SK-N-DZ (cell line): ENCODE measurements around the gene SETD6.

Experiments
- DNase-seq: peaks from one replicate; pipeline ENCODE4 v3.0.0-alpha.2; 2015; ENCODE audit warnings: low spot score

Gene SETD6

DNA sequence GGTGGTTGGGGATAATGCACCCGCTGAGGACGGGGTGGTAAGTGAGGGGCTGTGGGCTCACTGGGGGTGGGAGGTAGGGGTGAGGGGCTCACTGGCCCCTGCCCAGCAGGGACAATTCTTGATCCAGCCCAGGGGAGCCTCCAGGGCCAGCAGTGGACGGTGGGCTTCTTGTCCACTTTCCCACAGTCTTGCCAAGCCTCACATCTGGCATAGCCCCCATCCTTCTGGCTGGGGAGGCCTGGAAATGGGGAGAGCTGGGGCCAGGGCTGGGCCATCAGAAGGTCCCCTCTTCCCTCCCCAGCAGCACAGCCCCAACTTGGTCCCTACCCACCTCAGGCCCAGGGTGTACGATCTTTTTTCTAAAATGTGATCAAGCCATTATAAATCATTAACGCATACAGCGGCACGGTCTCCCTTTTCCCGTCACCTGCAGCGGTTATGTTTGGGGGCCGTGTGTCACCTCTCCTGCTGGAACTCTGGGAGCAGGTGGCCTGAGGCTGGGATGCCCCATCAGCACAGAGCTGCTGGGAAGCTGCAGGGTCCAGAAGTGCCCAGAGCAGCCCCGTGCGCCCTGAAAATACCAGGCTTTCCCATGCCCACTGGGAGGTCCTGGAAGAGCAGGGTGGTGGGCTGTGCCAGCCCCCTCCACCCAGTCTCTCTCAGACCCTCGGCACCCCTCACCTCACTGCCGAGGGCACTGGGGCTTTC is 7.2 kb upstream of the SETD6 start:
- no peak for DNase-seq

DNA sequence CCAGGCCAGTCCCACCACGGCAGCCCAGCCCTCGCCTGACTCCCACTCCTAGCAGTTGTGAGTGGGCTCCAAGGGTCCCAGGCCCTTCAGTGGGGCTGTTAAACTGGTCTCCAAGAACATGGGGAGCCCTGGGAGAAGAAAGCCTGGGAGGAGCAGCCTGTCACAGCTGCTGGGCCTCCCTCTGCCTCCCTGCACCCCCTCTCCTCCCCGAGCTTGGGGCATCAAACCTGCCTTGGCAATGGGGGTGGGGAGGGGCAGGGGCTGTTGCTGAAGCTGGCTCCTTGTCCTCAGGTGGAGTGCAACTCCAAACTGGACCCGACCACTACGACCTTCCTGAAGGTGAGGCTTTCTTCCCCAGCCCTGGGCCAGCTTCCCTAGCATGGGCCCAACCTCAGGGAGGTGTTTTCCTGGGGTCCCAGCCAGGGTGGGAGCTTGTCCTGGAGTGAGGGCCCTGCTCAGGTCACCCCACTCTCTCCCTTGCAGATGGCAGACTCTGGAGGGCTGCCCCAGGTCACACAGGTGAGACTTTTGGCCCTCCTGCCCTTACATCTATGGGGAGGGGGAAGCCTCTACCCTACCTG is 6.6 kb upstream of the SETD6 start:
- no peak for DNase-seq

DNA sequence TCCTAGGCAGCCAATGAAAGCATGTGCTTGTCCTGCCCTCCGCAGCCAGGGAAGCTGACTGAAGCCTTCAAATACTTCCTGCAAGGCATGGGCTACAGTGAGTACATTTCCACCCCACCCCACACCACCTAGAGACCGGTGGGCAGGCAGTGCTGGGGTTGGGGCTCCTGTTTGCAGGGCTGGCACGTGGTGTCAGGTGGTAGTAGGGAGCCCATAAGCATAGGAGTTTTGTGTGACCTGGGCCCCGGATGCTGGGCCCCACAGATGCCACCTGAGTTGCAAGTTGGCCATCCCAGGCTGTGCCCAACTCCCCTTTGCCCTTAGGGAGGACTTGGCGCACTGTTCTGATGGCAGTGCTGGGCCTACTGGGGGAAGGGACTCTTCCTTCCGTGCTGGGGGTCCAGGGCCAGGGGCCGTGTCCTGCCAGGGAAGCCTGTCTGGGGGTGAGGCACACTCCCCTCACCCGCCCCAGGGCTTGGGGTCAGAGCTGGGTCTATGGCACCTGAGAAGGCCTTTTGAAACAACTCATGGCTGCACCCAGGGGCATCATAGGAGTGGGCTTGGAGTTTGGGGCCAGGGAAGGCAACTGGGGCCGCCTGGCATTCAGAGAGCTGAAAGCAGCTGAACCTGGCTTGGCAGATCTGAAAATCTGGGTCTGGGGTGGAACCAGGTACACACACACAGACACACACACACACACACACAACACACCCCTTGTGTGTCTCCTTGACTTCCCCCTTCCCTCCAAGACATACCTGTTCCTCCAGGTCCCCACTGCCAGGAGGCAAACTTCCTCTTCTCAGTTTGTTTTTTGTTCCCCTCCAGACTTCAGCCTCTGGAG is 5.8 kb upstream of the SETD6 start:
- DNase-seq: no peak

DNA sequence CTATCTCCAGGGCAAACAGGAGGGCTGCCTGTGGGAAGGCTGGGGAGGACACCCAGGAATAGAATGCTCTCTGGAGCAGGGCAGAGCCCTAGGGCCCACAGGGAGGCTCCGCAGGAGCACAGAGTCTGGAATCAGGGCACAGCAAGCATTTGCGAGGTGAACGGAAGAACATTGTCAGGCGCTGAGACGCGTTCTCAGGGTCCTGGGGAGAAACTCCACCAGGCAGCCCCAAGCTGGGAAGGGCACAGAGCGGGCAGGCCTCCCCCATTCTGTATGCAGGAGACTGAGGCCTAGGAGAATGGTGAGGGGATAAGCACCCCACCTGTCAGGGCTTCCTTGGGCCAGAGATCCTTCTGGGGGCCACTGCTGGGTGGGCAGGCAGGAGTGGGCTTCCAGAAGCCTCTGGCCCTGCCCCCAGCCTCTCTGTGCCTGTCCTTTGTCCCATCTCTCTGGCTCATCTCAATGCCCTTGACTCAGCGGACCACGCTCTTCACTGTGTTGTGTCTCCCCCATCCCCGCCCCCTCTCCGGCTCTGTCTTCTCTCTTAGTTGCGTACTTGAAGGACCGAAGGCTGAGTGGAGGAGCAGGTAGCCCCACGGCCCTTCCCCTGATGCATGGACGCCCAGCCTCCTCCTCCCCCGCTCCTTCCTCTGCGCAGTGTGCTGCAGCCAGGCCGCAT is 5.1 kb upstream of the SETD6 start:
- no peak for DNase-seq

DNA sequence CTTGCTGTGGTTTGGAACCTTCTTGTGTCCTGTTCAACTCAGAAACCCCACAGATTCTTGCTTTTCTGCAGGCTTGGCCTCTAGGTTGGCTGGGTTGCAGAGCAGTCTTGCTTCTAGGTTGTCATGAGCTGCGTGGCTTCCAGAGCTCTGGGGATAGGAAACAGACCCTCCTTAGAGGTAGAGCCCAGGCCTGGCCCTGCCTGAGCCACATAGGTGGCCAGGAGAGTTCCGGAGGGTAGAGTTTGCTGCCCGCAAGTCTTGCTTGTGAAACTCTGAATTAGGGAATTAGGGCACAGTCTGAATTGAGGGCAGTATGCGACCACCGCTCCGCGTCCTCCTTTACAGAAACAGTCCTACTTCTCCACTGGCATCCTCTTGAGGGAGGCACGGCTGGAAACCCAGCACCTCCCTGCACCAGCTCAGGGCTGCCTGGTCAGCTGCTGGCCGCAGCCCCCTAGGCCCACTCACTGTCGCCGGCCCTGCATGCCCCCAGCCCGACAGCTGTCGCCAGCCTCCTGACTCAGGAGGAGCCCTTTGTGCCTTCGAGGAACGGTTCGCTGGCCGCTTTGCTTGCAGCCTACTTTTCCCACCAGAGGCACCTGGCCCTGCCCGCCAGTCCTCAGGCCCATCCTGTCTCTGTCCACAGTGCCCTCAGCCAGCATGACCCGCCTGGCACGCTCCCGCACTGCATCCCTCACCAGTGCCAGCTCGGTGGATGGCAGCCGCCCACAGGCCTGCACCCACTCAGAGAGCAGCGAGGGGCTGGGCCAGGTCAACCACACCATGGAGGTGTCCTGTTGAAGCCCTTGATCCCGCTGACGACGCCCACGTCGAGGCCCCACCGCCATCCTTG is 4.3 kb upstream of the SETD6 start:
- DNase-seq: no peak

DNA sequence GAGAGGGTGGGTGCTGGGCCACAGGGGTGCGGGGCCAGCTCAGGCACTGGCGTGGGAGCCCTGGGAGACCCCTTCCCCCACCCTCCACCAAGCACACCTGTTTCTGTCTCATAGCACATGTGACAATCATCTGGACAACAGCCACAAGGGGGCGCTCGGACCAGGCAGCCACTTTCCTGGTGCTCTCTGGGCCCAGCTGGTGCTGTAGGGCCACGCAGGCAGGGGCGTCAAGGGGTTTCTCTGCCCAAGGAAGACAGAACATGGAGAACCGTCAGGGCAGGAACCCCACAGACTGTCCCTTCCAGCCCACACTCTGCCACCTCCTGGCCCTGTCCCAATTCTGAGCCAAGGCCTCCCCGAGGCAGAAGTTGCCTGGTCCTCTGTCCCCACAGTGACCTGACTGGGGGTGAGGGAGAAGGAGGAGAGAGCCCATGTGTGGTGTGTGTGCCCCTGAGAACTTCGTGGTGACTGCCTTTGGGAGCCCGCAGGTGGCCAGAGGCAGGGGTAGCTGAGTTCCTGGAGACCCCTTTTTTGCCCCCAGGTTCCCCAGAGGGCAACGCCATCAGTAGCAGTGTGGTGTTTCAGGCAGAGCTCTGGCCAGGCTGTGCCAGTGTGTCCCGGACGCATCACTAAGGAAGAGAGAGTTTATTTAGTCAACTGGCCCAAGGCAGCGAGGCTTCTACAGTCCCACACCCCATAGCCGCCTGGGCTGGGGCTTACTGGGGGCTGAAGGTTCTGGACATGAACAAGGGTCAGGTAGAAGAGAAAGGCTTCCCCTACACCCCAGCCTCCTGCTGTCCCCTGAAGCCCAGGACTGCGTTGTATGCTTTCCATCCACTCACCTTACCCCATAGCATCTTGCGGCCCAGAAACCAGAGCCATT is 3.1 kb upstream of the SETD6 start:
- peak; percentile 72 for DNase-seq

DNA sequence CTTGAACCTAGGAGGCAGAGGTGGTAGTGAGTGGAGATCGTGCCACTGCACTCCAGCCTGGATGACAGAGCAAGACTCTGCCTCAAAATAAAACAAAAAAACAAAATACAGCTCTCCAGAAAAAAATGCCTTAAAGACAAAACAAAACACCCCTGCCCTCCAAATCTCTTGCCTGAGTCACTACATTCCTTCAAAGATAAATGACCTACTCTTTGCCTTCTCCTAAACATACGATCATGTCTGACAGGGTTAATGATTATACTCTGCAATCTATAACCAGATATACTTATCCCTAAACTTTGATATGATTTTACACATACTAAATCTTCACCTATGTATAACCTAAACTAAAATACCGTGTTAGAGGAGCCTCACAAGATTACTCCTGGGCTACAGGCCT is 1.4 kb upstream of the SETD6 start:
- DNase-seq: no peak

DNA sequence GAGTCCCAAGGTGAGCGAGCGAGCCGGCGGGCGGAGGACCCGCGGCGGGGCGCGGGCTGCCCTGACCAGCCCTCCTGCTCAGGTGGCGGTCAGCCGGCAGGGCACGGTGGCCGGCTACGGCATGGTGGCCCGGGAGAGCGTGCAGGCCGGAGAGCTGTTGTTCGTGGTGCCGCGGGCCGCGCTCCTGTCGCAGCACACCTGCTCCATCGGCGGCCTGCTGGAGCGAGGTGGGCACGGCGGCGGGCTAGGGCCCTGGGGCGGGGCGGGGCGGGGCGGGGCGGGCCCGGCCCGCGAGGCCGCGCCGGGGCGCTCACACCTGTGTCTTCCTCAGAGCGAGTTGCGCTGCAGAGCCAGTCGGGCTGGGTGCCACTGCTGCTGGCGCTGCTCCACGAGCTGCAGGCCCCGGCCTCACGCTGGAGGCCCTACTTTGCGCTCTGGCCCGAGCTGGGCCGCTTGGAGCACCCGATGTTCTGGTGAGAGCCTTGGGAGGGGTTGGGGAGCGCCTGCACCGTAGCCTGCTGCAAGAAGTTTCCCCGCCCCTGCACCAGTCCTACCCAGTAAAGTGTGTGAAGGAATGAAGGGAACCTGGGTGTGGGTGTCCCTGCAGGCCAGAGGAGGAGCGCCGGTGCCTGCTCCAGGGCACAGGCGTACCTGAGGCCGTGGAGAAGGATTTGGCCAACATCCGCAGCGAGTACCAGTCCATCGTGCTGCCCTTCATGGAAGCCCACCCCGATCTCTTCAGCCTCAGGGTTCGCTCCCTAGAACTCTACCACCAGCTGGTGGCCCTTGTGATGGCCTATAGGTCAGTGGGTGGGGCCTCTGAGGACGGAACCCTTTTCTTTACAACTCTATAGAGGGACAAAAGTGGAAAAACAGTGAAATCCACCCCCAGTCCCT is 802 bp downstream of the SETD6 start:
- peak; percentile 9 for DNase-seq

DNA sequence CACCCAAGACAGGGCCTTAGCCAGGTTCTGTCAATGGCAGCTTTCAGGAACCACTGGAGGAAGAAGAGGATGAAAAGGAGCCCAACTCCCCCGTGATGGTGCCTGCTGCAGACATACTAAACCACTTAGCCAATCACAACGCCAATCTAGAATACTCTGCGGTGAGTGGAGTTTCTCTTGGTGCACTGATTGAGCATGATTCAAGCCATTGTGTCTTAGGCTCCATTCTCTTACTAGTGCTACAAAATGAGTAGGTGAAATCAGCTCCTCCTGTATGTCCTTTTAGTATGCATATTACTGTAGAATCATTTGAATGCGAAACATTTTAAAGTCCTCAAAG is 1.4 kb downstream of the SETD6 start:
- no peak for DNase-seq

DNA sequence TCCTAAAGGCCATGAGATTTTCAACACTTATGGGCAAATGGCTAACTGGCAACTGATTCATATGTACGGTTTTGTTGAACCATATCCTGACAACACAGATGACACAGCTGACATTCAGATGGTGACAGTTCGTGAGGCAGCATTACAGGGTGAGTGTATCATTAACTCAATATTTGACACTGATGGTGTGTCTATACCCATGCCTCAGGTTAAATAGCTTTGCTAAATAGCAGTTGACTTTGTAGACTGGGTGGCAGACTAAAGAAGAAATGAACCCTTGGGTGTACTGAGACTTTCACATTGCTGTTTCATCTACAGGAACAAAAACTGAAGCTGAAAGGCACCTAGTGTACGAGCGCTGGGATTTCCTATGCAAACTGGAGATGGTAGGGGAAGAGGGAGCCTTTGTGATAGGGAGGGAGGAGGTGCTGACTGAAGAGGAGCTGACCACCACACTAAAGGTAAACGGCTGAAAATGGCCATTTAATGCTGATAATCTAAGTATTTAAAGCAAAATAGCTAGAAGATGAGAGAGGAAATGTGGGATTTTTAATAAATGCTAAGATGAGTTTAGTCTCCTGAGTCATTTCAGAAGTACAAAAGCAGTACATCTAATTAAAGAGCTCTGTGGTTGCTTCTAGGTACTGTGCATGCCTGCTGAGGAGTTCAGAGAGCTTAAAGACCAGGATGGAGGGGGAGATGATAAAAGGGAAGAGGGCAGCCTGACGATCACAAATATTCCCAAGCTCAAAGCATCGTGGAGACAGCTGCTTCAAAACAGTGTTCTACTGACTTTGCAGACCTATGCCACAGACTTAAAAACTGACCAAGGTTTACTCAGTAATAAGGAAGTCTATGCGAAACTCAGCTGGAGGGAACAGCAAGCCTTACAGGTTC is 3.0 kb downstream of the SETD6 start:
- no peak for DNase-seq

DNA sequence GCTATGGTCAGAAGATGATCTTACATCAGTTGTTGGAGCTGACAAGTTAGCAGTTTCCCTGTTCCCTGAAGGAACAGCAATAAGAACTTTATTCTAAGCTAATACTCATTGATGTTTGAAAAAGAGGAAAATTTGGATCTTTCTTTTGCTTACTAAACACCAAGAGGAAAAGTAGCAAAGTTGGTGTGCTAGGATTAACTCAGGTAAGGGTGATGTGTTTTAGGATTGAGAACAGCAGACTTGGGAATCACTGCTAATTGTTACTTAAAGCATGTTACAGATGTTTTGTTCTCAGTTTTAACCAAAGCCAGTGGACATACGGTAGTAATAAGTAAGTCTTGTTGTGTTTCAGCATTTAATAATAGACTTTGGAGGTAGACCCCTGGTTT is 3.7 kb downstream of the SETD6 start:
- no peak for DNase-seq

DNA sequence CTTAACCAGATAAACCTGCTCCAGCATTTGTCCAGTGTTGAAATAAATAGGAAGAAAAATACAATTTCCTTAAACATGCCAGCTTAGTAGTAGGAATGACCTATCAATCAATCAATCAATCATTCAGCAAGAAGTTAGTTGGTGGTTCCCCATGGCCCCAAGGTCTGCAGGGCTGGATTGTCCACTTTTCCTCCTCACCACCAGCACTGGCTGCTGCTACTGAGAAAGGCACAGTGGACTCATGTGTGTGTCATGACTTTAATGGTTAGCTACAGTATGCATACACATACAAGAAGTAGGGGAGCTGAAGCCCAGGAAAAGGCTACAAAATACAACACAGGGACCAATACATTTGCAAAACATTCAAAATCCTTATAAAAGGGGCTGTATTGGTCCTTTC is 4.4 kb downstream of the SETD6 start:
- DNase-seq: no peak

DNA sequence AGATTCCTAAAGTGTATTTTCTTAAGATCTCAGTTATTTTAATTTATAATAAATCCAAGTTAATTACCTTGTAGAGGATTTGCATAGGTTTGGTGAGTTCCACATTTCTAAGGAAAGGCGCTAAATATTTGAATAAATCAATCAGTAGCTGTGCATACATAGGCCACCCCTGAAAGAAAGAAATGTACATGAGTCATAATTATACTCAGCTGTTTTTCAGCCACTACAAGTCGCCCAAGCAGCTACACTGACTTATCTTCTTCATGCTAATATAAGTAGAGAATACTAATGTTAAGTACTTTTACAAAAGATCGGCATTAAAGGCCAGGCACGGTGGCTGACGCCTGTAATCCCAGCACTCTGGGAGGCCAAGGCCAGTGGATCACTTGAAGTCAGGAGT is 14.9 kb downstream of the SETD6 start:
- DNase-seq: no peak

DNA sequence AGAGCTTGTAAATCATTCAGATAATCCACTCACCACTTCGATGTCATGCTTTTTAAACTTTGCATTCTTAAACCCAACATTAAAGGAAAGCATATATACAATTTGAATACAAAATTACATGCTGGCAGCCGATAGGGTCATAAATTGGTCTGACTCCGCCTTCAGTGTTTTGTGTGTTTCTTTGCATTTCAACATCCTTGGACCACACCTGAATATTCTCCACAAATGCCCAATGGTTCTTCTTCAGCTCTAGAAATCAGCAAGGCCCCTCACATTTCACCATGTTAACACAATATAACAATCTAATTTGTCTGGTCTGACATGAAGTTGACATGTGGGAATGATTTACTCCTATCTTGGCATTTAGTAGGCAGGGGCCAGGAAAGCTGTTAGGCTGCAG is 17.1 kb downstream of the SETD6 start:
- no peak for DNase-seq

DNA sequence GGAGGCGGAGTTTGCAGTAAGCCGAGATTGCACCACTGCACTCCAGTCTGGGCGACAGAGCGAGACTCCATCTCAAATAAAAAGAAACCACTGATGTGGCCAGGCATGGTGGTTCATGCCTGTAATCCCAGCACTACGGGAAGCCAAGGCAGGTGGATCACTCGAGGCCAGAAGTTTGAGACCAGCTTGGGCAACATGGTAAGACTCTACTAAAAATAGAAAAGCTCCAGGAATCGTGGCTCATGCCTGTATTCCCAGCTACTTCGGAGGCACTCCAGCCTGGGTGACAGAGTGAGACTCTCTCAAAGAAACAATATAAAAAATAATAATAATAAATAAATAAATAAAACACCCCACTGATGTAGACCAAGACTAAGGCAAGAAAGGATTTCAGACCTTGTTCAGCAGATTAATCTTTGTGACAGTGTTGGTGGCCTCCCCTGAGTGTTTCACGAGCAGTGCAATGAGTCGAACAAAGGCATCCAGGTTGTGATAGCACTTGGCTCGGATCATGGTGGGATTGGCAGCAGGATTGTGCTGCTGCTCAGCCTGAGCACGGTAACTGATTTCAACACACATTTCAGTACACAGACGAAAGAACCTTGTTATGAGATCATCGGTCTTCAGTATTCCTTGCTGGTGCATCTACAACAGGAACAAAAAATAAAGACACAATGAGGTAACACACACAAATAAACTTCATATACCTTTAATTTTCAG is 18.6 kb downstream of the SETD6 start:
- DNase-seq: no peak

DNA sequence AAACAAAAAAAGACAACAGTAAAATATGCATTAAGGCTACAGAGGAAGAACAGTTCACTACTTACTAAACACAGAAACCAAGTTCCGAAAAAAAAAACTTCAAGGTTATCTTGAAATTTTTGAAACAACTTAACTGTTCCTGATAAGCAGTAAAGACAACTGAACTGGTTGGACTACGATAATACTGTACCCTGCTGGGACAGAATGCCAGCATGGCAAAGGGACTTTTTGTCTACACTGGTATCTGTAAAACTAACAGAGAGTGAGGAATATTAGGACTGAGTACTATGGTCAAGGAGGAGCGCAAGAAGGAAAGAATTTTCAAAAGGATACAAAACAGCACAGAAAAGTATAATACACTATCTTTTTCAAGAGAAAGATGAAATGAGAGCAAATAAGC is 19.8 kb downstream of the SETD6 start:
- DNase-seq: no peak

DNA sequence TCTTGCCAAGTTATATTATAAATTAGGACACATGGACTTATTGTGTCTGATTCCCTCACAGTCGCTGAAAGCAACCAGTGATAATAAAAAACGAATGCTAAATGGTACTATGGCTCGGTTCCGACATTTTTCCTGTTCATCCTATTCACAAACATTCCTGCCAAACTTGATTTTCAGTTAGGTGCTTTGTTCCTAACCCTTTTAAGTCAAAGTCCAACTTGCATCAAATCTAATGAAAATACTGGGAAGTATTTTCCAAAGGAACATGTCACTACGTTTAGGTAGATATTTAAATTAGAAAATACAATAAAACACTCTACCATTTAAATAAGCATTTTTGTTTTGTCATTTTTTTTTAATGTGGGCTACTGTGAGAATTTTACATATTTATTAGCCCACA is 21.0 kb downstream of the SETD6 start:
- DNase-seq: no peak
